HepG2 (cell line): Measurements from ENCODE around the gene ECD. TPM values are rescaled to one million over a fixed set of nuclear protein-coding genes. Genes with fewer than 3 reads are reported as not detected.

ENCODE experiments used
- BCL6 ChIP-seq: IDR thresholded peaks from 2 replicates; pipeline ENCODE4 v1.6.1; 2016; ENCODE audit warnings: missing genetic modification reagents, missing compliant biosample characterization
- ELK4 ChIP-seq: sonication (generic); formaldehyde crosslinking; IDR thresholded peaks from 2 replicates; pipeline ENCODE4 v1.9.0; 2021; ENCODE audit warnings: missing genetic modification reagents, borderline replicate concordance
- FOXP1 ChIP-seq, 2 experiments: fragments of 450-650 bp in 1 of 2; IDR thresholded peaks; 2 replicates each; pipeline ENCODE4 v1.6.1; 2017 to 2018; ENCODE audit warnings: antibody characterized with exemption in 1 of 2
- FOXP4 ChIP-seq: sonication (generic); formaldehyde crosslinking; IDR thresholded peaks from 2 replicates; pipeline ENCODE4 v1.4.0; 2020; ENCODE audit warnings: missing genetic modification reagents
- GATA4 ChIP-seq: sonication (generic); IDR thresholded peaks from 2 replicates; pipeline ENCODE4 v1.6.1; 2016; ENCODE audit warnings: antibody characterized with exemption, low read depth, borderline replicate concordance
- HOMEZ ChIP-seq: IDR thresholded peaks from 2 replicates; pipeline ENCODE4 v1.6.1; 2016; ENCODE audit warnings: low read depth
- MAFF ChIP-seq: IDR thresholded peaks from 2 replicates; pipeline ENCODE4 v1.6.1; 2011; ENCODE audit warnings: low read depth, low read length, improper control_type of control experiment
- MEF2D ChIP-seq: sonication (generic); formaldehyde crosslinking; IDR thresholded peaks from 2 replicates; pipeline ENCODE4 v1.5.1; 2020; ENCODE audit warnings: mild to moderate bottlenecking, missing genetic modification reagents
- NR2F6 ChIP-seq, 2 experiments: IDR thresholded peaks; 2 replicates each; pipeline ENCODE4 v1.6.1; 2016; ENCODE audit warnings: antibody characterized with exemption in 1 of 2, mild to moderate bottlenecking in 1 of 2
- PRDM10 ChIP-seq: sonication (generic); formaldehyde crosslinking; IDR thresholded peaks from 2 replicates; pipeline ENCODE4 v1.4.0; 2020; ENCODE audit warnings: low read depth, missing genetic modification reagents
- RNF2 ChIP-seq: fragments of 450-650 bp; conservative IDR thresholded peaks from 2 replicates; pipeline ENCODE4 v1.6.1; 2016; ENCODE audit warnings: low read depth
- SAP130 ChIP-seq: IDR thresholded peaks from 2 replicates; pipeline ENCODE4 v1.6.1; 2016; ENCODE audit warnings: low read depth
- SOX5 ChIP-seq: IDR thresholded peaks from 2 replicates; pipeline ENCODE4 v1.6.1; 2016; ENCODE audit warnings: borderline replicate concordance
- SOX6 ChIP-seq, 2 experiments: fragments of 450-650 bp in 1 of 2; sonication (generic) in 1 of 2; formaldehyde crosslinking in 1 of 2; IDR thresholded peaks; 2 replicates each; pipeline versions ENCODE4 v1.4.0 to v1.6.1; 2017 to 2020; ENCODE audit warnings: antibody characterized with exemption in 1 of 2, mild to moderate bottlenecking in 1 of 2, missing genetic modification reagents in 1 of 2
- TCF7 ChIP-seq: sonication (generic); IDR thresholded peaks from 2 replicates; pipeline ENCODE4 v1.6.1; 2016; ENCODE audit warnings: antibody characterized with exemption, low read depth
- ZNF574 ChIP-seq: sonication (generic); formaldehyde crosslinking; IDR thresholded peaks from 2 replicates; pipeline ENCODE4 v1.4.0; 2020; ENCODE audit warnings: missing genetic modification reagents
- ZNF576 ChIP-seq: sonication (generic); formaldehyde crosslinking; IDR thresholded peaks from 2 replicates; pipeline ENCODE4 v1.4.0; 2020; ENCODE audit warnings: mild to moderate bottlenecking, missing genetic modification reagents
- polyA plus RNA-seq, 8 experiments: library from polyadenylated mRNA; depleted of rRNA in 3 of 8; stranded (reverse) in 7 of 8; unstranded in 1 of 8; fragments of >200 nt; fragmentation: Illumina TruSeq in 4 of 8; extraction: Trizol in 4 of 8; gene quantifications; 2 replicates each; pipeline versions ENCODE4 v1.2.1 to v1.2.3, GENCODE V29; 2011 to 2016; ENCODE audit warnings: low read depth in 4 of 8, missing spikeins in 1 of 8, mixed read lengths in 1 of 8; ENCODE audit not compliant: insufficient read depth in 1 of 8
- total RNA-seq, 5 experiments: library from RNA; depleted of rRNA; stranded (reverse); fragments of >200 nt; fragmentation: Illumina TruSeq; extraction: Trizol; gene quantifications; 2 replicates each; pipeline ENCODE4 v1.2.3, GENCODE V29; 2016; ENCODE audit warnings: low read depth in 1 of 5

The ECD gene
- total and polyA plus RNA-seq, 2 of the 13 experiments (the other 11 are each of a cell fraction or from before 2014, with no cell fraction given), result 21.5 to 27.6 TPM

- TF ChIP-seq ZNF574 (CRISPR knock-in tag) (no peak), SOX6 (IDR thresholded peaks at IDR 0.05) (no peak), SOX6 (CRISPR knock-in tag; IDR thresholded peaks at IDR 0.05) (peak; percentile 82), HOMEZ (CRISPR knock-in tag) (0 out of 2 replicates have a peak, but pooled peaks have one; percentile 12), ELK4 (CRISPR knock-in tag) (no peak), ZNF576 (CRISPR knock-in tag) (no peak), MEF2D (CRISPR knock-in tag) (peak; percentile 96), MAFF (no peak), BCL6 (peak; percentile 67), RNF2 (no peak), GATA4 (0 out of 2 replicates have a peak, but pooled peaks have one; percentile 19), TCF7 (peak; percentile 50; the same call in 1 of the 2 replicates), FOXP1 (IDR thresholded peaks at IDR 0.05) (no peak), FOXP1 (CRISPR knock-in tag; IDR thresholded peaks at IDR 0.05) (peak; percentile 67), FOXP4 (CRISPR knock-in tag) (0 out of 2 replicates have a peak, but pooled peaks have one; percentile 50), SAP130 (peak; percentile 53), SOX5 (CRISPR knock-in tag) (peak; percentile 89), PRDM10 (CRISPR knock-in tag) (peak; percentile 62; the same call in 1 of the 2 replicates), NR2F6 (IDR thresholded peaks at IDR 0.05) (peak; percentile 73), NR2F6 (CRISPR knock-in tag; IDR thresholded peaks at IDR 0.05) (peak; percentile 78)
These were observed 49.6 kb downstream of the ECD start (continued) for GRCh38 chr10:73117976-73118743.
